SW480 (cell line): ENCODE data around the gene HNRNPUL1.

Source experiments
- DNase-seq: peaks from one replicate; pipeline ENCODE4 v3.0.0-alpha.2; 2016; ENCODE audit warnings: low spot score

The HNRNPUL1 gene

GRCh38 chr19:41308450-41309179 is 44.4 kb downstream of the HNRNPUL1 start:
- DNase-seq = peak; percentile 86

- DNase-seq = peak; percentile 37
Measured at GRCh38 chr19:41309180-41310032, 45.2 kb downstream of the HNRNPUL1 start.

DNA sequence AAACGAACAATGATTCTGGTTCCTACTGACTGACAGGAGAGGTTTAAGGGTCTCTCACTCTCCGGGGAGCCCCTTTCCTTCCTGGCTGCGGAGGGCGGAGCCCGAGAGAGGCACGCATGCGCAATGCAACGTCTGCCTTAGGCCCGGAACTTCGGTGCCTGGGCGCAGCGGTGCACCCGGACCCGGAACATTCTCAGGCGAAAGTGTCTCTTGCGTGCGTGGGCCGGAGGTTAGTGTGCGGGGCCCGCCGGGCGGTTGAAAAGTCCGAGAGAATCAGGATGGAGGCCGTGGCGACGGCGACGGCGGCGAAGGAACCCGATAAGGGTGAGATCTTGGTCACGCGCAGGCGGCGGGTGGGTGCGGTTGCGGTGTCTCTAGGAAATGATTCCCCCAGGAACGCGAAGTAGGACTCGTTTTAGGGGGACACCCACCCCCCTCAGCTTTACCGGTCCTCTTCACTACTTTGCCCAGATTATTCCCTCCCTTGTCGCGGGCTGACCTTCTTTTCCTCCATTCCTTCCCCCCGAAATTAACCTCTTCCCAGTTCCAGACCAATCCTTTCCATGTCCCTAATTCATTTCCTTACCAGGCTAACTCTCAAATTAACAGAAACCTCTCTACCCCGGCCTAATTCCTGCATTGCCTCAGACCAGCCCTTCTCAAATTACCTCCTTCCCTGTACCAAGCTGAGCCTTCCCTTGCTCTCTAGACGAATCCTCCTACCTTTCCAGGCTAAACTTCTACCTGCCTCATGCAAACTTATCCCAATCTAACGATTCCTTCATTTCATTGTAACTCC is 46.1 kb downstream of the HNRNPUL1 start, which contains the start of gene CCDC97:
Gene CCDC97 (plus strand): TSS at position 140 of the 799 bp plus-strand sequence. CDS start 139 bp downstream, at position 279.
- DNase-seq = peak; percentile 86

- no peak for DNase-seq
Measured at GRCh38 chr19:41311072-41311471, 46.9 kb downstream of the HNRNPUL1 start.

GRCh38 chr19:41311613-41312012 is 47.4 kb downstream of the HNRNPUL1 start:
- no peak for DNase-seq

- DNase-seq = no peak
Measured at GRCh38 chr19:41316306-41316920, 52.2 kb downstream of the HNRNPUL1 start.

DNA sequence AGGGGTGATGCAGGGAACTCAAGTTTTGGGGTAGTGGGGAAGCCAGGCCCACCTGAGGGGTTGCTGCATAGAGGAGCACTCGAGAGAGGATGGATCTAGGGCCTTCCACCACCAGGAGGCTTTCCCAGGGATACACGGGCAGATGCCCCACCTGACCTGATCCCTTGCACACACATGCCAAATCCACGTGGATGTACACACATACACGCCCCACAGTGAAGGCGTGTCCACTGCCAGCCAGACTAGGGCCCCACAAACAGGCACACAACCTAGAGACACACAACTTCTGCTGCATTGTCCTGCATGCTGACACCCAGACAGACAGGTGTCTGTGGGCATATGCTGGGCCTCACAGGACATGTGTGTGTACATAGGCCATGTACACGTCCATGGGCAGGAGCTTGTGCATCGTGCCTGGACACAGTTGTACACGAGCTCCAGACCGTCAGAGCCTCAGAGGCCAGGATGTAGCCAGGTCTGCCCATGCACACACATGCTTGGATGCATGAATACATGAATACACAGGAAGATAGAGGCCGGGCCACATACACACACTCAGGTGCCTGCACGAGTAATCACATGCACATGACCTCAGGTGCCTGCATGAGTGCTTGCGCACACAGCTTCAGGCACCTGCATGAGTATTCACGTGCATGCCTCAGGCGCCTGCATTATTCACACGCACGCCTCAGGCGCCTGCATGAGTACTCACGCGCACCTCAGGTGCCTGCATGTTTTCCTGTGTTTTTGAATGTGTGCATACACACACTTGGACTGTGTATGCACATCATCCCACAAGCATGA is 54.7 kb downstream of the HNRNPUL1 start:
- no peak for DNase-seq

GRCh38 chr19:41319500-41320184 is 55.5 kb downstream of the HNRNPUL1 start:
- no peak for DNase-seq

GRCh38 chr19:41320185-41320518 is 56.0 kb downstream of the HNRNPUL1 start:
- DNase-seq = no peak

GRCh38 chr19:41320568-41320967 is 56.4 kb downstream of the HNRNPUL1 start:
- DNase-seq = no peak

DNA sequence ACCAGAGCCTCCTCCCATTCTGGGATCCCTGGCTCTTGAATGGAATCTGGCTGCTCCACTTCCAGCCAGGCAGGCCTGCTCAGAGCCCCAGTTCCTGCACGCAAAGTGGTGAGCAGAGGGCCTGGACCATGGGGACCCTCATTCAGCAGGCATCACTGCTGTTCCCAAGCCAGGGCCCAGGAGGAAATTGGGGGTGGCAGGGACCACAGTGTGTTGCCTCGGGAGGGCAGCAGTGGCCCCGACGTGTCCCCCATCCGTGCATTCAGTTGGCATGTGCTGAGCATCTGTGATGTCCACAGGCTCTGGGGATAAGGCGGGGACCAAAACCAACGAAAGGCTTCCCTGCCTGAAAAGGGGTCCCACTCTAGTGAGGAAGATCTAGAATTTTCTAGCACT is 57.0 kb downstream of the HNRNPUL1 start:
- no peak for DNase-seq

DNA sequence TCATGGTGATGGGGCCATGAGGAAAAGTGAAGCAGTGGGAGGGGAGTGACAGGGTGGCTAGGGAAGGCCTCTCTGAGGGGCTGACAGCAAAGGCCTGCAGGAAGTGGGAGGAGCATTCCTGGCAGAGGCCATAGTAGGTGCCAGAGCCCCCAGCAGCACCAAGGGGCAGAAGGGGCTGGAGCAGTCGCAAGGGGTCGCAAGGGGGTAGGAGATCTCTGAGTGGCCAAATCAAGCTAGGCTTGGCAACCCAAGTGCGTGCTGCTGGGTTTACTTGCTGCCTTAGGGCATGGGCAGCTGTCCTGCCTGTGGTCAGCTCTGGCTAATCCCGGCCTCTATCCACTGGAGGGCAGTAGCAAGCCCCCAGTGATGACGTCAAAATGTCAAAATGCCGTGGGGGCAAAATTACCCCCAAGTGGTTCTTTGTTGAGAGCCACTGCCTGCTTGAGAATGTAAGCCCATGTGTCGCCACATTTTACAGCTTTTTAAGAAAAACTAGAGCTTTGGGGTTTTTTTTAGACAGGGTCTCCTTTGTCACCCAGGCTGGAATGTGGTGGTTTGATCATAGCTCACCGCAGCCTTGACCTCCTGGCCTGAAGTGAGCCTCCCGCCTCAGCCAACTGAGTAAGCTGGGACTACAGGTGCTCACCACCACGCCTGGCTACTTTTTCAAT is 57.6 kb downstream of the HNRNPUL1 start:
- DNase-seq = peak; percentile 44

GRCh38 chr19:41322451-41322850 is 58.3 kb downstream of the HNRNPUL1 start:
- DNase-seq = no peak

DNA sequence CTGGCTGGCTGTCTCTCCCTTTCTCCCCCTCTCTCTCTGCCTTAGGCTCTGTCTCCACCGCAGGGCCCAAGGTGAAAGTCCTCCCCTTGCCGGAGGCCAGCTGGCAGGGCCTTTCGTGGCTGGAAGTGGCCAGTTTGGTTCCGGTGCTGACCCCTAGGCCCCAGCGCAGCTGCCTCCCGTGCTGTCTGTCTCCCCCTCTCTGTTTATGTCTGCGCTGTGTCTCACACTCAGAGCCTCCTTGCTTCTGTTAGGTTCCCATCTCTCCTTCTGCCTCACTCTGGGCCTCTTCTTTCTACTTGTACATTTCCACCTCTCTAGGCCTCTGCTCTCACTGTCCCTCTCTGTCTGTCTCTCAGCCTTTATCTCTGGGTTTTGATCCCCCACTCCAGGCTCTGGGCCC is 58.9 kb downstream of the HNRNPUL1 start:
- DNase-seq = no peak

- peak; percentile 68 for DNase-seq
Measured at GRCh38 chr19:41323430-41324125, 59.4 kb downstream of the HNRNPUL1 start.

GRCh38 chr19:41324231-41324702 is 60.1 kb downstream of the HNRNPUL1 start:
- DNase-seq = no peak

GRCh38 chr19:41324921-41325639 is 60.9 kb downstream of the HNRNPUL1 start:
- DNase-seq = peak; percentile 72

DNA sequence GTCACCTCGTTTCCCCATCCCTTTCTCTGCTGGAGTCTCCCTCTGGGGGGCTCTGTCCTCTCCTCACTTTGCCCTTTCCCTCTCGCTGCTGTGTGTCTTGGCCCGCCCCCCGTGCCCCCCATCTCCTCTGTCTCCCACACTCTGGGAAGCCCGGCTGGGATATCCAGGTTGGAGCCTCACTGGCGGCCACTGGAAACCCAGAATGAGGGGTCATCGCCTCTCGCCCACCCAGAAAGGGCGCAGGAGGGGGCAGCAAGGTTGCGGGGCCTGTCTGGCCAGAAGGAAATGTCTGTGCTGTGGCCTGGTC is 61.4 kb downstream of the HNRNPUL1 start:
- no peak for DNase-seq
